SK-N-SH treated with all-trans-retinoic acid at 6 μM for 48 hours (cell line): Measurements from ENCODE around the gene KIF6.

Source experiments
- ARNTL ChIP-seq: fragments of 450-650 bp; formaldehyde crosslinking; IDR thresholded peaks from 2 replicates; pipeline ENCODE4 v1.5.0; 2020; ENCODE audit warnings: low read depth, mild to moderate bottlenecking, moderate library complexity, borderline replicate concordance
- CSDC2 ChIP-seq: fragments of 250-450 bp; sonication (Bioruptor Pico); IDR thresholded peaks from 2 replicates; pipeline ENCODE4 v1.5.0; 2020; ENCODE audit warnings: mild to moderate bottlenecking, moderate library complexity
- ESRRG ChIP-seq: fragments of 250-450 bp; sonication (Bioruptor Pico); IDR thresholded peaks from 2 replicates; pipeline ENCODE4 v1.6.1; 2021; ENCODE audit warnings: mild to moderate bottlenecking
- RARB ChIP-seq: fragments of 250-450 bp; sonication (Bioruptor Pico); IDR thresholded peaks from 2 replicates; pipeline ENCODE4 v1.8.0; 2021; ENCODE audit warnings: mild to moderate bottlenecking, moderate library complexity
- SNAI2 ChIP-seq: fragments of 250-450 bp; sonication (Bioruptor Pico); IDR thresholded peaks from 2 replicates; pipeline ENCODE4 v1.5.0; 2020; ENCODE audit warnings: mild to moderate bottlenecking, moderate library complexity
- TCF4 ChIP-seq: fragments of 250-450 bp; sonication (Bioruptor Pico); IDR thresholded peaks from 2 replicates; pipeline ENCODE4 v1.8.0; 2021; ENCODE audit warnings: mild to moderate bottlenecking, moderate library complexity, borderline replicate concordance
- ZFP3 ChIP-seq: fragments of 250-450 bp; sonication (Bioruptor Pico); IDR thresholded peaks from 2 replicates; pipeline ENCODE4 v1.5.0; 2020; ENCODE audit warnings: mild to moderate bottlenecking, moderate library complexity
- ZFP30 ChIP-seq: fragments of 450-650 bp; formaldehyde crosslinking; IDR thresholded peaks from 2 replicates; pipeline ENCODE4 v1.5.0; 2022; ENCODE audit warnings: mild to moderate bottlenecking, moderate library complexity
- TF ChIP-seq, protein P1 (sequence below): fragments of 250-450 bp; sonication (Bioruptor Pico); IDR thresholded peaks from 2 replicates; pipeline ENCODE4 v1.8.0; 2020; ENCODE audit warnings: mild to moderate bottlenecking, moderate library complexity, borderline replicate concordance
- TF ChIP-seq, protein P2 (sequence below): fragments of 250-450 bp; sonication (Bioruptor Pico); IDR thresholded peaks from 2 replicates; pipeline ENCODE4 v1.5.0; 2020; ENCODE audit warnings: mild to moderate bottlenecking, moderate library complexity

DNA sequence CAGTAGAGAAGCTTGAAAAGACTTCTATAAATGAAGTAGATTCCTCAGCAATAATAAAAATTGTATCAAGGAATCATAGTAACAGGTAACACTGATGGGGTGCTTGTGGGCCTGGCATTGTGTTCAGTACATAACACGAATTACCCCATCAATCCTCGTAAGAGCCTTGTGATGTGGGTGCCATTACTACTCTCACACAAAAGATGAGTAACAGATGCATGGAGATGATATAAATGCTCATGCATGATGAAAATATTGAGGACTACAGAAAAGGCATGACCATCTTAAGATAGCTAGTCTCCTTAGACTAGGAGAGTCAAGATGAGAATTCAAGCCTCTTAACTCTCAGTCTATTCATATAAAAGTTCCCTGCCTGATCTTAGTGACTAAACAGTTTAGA, 158.1 kb downstream of the KIF6 start:
- TF ChIP-seq TCF4 (CRISPR knock-in tag): no peak
- no peak for TF ChIP-seq ARNTL
- TF ChIP-seq SNAI2: no peak
- TF ChIP-seq, protein P1, sequence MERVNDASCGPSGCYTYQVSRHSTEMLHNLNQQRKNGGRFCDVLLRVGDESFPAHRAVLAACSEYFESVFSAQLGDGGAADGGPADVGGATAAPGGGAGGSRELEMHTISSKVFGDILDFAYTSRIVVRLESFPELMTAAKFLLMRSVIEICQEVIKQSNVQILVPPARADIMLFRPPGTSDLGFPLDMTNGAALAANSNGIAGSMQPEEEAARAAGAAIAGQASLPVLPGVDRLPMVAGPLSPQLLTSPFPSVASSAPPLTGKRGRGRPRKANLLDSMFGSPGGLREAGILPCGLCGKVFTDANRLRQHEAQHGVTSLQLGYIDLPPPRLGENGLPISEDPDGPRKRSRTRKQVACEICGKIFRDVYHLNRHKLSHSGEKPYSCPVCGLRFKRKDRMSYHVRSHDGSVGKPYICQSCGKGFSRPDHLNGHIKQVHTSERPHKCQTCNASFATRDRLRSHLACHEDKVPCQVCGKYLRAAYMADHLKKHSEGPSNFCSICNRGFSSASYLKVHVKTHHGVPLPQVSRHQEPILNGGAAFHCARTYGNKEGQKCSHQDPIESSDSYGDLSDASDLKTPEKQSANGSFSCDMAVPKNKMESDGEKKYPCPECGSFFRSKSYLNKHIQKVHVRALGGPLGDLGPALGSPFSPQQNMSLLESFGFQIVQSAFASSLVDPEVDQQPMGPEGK (CRISPR knock-in tag): no peak
- TF ChIP-seq ZFP3: no peak
- TF ChIP-seq CSDC2 (CRISPR knock-in tag): no peak
- TF ChIP-seq RARB: no peak
- TF ChIP-seq ZFP30: no peak
- no peak for TF ChIP-seq ESRRG (CRISPR knock-in tag)
- TF ChIP-seq, protein P2, sequence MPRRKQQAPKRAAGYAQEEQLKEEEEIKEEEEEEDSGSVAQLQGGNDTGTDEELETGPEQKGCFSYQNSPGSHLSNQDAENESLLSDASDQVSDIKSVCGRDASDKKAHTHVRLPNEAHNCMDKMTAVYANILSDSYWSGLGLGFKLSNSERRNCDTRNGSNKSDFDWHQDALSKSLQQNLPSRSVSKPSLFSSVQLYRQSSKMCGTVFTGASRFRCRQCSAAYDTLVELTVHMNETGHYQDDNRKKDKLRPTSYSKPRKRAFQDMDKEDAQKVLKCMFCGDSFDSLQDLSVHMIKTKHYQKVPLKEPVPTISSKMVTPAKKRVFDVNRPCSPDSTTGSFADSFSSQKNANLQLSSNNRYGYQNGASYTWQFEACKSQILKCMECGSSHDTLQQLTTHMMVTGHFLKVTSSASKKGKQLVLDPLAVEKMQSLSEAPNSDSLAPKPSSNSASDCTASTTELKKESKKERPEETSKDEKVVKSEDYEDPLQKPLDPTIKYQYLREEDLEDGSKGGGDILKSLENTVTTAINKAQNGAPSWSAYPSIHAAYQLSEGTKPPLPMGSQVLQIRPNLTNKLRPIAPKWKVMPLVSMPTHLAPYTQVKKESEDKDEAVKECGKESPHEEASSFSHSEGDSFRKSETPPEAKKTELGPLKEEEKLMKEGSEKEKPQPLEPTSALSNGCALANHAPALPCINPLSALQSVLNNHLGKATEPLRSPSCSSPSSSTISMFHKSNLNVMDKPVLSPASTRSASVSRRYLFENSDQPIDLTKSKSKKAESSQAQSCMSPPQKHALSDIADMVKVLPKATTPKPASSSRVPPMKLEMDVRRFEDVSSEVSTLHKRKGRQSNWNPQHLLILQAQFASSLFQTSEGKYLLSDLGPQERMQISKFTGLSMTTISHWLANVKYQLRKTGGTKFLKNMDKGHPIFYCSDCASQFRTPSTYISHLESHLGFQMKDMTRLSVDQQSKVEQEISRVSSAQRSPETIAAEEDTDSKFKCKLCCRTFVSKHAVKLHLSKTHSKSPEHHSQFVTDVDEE (CRISPR knock-in tag): no peak
